Epithelial cell of esophagus (primary cell): Measurements from ENCODE around the gene AUTS2.

ENCODE experiments used
- DNase-seq: peaks from one replicate; pipeline ENCODE4 v3.0.0; 2010; ENCODE audit warnings: low read depth
- H3K4me3 ChIP-seq: 2 replicates; pipeline ENCODE4 v1.5.1; 2011; ENCODE audit warnings: mild to moderate bottlenecking, low read length, control low read depth
- TF ChIP-seq, protein P1 (sequence below): IDR thresholded peaks from 2 replicates; pipeline ENCODE4 v1.5.1; 2011; ENCODE audit warnings: low read depth, mild to moderate bottlenecking, low read length, control low read depth, inconsistent platforms; ENCODE audit not compliant: insufficient read depth; ENCODE audit errors: missing control alignments

Gene AUTS2

DNA sequence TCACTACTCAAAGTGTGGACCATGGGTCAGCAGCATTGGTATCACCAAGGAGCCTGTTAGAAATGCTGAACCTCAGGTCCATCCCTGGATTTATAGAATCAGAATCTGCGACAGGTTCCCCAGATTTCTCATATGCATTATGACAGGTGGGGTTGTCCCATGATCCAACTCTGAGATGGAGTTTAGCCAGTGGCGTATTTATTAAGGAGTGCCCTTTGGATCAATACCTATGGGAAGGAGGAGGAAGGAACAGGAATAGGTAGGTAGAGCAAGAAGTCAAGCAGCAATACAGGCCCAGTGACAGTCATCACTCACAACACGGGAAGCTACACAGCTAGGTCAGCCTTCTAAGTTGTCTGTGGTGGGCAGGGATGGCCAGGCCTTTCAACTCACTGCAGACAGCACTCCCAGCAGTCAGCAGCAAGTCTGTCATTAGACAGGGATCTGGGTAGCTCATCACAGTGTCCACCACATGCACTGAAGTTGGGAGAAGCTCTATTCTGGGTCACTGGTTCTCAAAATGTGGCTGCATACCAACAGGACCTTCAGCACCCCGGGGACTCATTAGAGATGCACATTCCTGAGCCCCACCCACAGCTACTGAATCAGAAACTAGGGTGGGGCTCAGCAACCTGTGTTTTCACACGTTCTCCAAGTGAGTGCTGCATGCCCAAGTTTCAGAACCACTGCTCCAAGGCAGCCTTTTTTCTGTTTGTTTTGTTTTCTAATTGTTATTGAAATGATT is 1001.3 kb downstream of the AUTS2 start:
- TF ChIP-seq, protein P1, sequence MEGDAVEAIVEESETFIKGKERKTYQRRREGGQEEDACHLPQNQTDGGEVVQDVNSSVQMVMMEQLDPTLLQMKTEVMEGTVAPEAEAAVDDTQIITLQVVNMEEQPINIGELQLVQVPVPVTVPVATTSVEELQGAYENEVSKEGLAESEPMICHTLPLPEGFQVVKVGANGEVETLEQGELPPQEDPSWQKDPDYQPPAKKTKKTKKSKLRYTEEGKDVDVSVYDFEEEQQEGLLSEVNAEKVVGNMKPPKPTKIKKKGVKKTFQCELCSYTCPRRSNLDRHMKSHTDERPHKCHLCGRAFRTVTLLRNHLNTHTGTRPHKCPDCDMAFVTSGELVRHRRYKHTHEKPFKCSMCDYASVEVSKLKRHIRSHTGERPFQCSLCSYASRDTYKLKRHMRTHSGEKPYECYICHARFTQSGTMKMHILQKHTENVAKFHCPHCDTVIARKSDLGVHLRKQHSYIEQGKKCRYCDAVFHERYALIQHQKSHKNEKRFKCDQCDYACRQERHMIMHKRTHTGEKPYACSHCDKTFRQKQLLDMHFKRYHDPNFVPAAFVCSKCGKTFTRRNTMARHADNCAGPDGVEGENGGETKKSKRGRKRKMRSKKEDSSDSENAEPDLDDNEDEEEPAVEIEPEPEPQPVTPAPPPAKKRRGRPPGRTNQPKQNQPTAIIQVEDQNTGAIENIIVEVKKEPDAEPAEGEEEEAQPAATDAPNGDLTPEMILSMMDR: no peak
- H3K4me3 ChIP-seq: no peak overlapping the region
- DNase-seq: peak; percentile 95

DNA sequence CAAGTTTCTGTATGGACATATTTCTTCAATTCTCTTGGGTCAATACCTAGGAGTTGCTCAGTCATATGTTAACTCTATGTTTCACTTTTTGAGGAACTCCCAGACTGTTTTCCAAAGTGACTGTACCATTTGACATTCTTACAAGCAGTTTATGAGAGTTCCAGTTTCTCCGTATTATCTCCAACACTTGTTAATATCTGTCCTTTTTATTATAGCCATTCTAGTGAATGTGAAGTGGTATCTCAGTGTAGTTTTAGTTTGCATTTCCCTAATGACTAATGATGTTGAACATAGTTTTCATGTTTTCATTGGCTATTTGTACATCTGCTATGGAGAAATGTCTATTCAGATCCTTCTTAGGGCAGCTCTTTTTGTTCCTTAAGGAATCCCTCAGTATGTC is 1002.7 kb downstream of the AUTS2 start:
- TF ChIP-seq, protein P1: no peak
- H3K4me3 ChIP-seq: no peak overlapping the region
- no peak for DNase-seq

DNA sequence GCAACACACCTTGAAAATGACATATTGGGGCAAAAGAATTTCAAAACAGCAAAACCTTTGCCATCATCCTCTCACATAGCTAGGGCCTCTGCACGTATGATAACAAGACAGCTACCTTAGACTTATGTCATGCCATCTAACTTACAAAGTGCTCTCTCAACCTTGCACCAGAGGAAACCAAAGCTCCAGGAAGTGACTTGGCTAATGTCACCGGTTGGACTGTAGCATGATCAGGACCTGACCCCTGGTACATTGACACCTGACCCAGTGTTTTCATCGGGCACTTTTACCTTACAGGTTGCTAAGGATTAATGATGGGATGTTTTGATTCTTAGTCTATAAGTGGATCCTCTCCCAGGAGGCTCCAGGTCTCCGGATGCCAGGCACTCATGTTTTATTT is 1003.8 kb downstream of the AUTS2 start:
- TF ChIP-seq, protein P1: no peak
- H3K4me3 ChIP-seq: no peak overlapping the region
- DNase-seq: no peak

DNA sequence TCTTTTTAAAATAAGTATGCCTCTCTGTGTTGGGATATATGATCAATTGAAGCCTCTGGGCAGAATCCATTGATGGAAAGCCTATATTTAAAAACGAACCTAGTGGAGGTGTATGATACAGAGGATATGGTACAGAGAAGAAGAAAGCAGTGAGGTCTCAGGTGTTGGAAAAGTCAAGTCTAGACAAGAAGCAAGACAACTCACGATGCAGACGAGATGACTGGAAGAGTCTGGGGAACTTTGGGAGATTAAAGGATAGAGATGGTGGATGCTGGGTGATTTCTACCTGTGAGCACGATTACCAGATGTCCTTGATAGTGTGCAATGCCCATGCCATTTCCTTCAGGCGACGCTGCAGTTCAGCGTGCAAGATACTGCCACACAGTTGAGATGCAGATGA is 1009.0 kb downstream of the AUTS2 start:
- no peak overlapping the region for H3K4me3 ChIP-seq
- TF ChIP-seq, protein P1: no peak
- DNase-seq: peak; percentile 68

DNA sequence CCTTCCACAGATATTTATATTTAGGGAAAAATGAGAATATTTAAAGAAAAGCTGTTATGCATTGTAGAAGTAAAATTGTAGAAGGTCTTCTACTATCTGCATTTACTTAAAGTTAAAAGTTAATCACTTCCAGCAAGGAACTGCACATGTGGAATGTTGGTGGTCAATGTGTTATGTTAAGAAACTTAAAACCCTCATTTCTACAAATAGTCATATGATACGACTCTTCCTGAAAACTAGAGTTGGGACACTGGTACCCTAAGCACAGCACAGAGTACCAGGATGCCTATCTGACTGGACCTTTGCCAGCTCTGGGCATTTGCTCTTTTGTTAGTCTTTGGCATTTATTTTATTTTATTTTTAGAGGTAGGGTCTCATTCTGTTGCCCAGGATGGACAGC is 1009.5 kb downstream of the AUTS2 start:
- H3K4me3 ChIP-seq: no peak overlapping the region
- TF ChIP-seq, protein P1: no peak
- DNase-seq: no peak

DNA sequence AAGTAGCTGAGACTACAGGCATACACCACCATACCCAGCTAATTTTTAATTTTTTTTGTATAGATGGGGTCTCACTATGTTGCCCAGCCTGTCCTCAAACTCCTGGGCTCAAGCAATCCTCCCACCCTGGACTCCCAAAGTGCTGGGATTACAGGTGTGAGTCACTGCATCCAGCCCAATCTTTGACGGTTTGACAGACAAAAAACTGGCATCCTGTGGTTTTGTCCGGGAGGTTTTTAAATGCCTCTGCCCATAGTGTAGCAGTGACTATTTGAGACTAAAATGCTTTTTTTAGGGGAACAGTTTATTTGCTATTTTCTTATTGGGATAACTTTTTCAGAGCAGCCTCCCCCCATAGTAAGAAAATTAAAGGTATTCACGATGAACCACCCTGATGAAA is 1010.0 kb downstream of the AUTS2 start:
- TF ChIP-seq, protein P1: no peak

DNA sequence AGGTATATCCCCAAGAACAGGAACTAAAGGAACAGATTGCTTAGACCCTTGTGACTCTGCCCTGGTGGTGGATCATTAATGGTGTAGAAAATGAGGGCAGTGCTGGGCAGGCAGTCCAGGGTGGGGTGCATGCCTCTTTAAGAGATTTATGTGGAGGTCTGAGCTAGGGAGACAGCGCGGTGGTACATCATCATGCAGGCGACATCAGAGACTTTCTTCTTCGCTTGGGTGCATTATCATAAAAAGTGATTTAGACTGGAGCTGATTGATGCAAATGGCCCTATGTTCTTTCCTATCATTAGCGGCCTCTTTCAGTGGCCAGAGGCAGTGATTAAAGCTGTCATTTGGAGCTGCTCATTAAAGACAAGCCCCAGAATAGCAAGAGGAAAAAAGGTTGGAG is 1014.5 kb downstream of the AUTS2 start:
- H3K4me3 ChIP-seq: no peak overlapping the region
- no peak for DNase-seq
- TF ChIP-seq, protein P1: no peak

More for the DNA sequence above, 1010.0 kb downstream of the AUTS2 start:
- no peak for DNase-seq
- H3K4me3 ChIP-seq: no peak overlapping the region
